DOHH2 (cell line): ENCODE results near the gene TRIM9.

ENCODE experiments used
- H3F3A ChIP-seq: fragments of 200-600 bp; sonication (generic), shearing (Covaris generic); 2 replicates; pipeline ENCODE4 v1.6.0; 2016; ENCODE audit warnings: antibody characterized with exemption, mild to moderate bottlenecking; ENCODE audit not compliant: control insufficient read depth, insufficient read depth
- H3K27ac ChIP-seq: fragments of 200-600 bp; sonication (generic); 2 replicates; pipeline ENCODE4 v1.5.1; 2014; ENCODE audit warnings: low read depth, mild to moderate bottlenecking, low read length, moderate library complexity
- H3K27me3 ChIP-seq: fragments of 200-600 bp; sonication (generic); 2 replicates; pipeline ENCODE4 v1.6.1; 2014; ENCODE audit warnings: mild to moderate bottlenecking, low read length, mixed read lengths; ENCODE audit not compliant: control insufficient read depth
- H3K36me3 ChIP-seq: fragments of 200-600 bp; sonication (generic); 2 replicates; pipeline ENCODE4 v1.6.1; 2014; ENCODE audit warnings: mild to moderate bottlenecking, low read length, moderate library complexity, mixed read lengths; ENCODE audit not compliant: control insufficient read depth
- H3K4me1 ChIP-seq: fragments of 200-600 bp; sonication (generic); 2 replicates; pipeline ENCODE4 v1.6.1; 2014; ENCODE audit warnings: mild to moderate bottlenecking, low read length, mixed read lengths; ENCODE audit not compliant: control insufficient read depth
- H3K4me2 ChIP-seq: fragments of 200-600 bp; sonication (generic); 2 replicates; pipeline ENCODE4 v1.6.0; 2014; ENCODE audit warnings: mild to moderate bottlenecking, low read length, moderate library complexity
- H3K4me3 ChIP-seq: fragments of 200-600 bp; sonication (generic); 2 replicates; pipeline ENCODE4 v1.5.1; 2014; ENCODE audit warnings: mild to moderate bottlenecking, low read length, mixed read lengths
- H3K79me2 ChIP-seq: fragments of 200-600 bp; sonication (generic); 2 replicates; pipeline ENCODE4 v1.6.1; 2014; ENCODE audit warnings: mild to moderate bottlenecking, low read length, mixed read lengths; ENCODE audit not compliant: control insufficient read depth
- H3K9me2 ChIP-seq: fragments of 200-600 bp; sonication (generic); replicated peaks from 2 replicates; pipeline ENCODE4 v1.6.1; 2014; ENCODE audit warnings: mild to moderate bottlenecking, low read length, mixed read lengths; ENCODE audit not compliant: control insufficient read depth
- H3K9me3 ChIP-seq: fragments of 200-600 bp; sonication (generic); 2 replicates; pipeline ENCODE4 v1.6.1; 2014; ENCODE audit warnings: antibody characterized with exemption, low read length, mixed read lengths; ENCODE audit not compliant: control insufficient read depth, insufficient read depth
- H4K20me1 ChIP-seq: fragments of 200-600 bp; sonication (generic); 2 replicates; pipeline ENCODE4 v1.6.0; 2014; ENCODE audit warnings: low read depth, mild to moderate bottlenecking, antibody characterized with exemption, low read length, moderate library complexity; ENCODE audit not compliant: control insufficient read depth, insufficient read depth
- EZH2phosphoT487 ChIP-seq: fragments of 200-600 bp; sonication (generic); IDR thresholded peaks from 2 replicates; pipeline ENCODE4 v1.6.1; 2017; ENCODE audit warnings: borderline replicate concordance, mild to moderate bottlenecking, antibody characterized with exemption, low read length, moderate library complexity, mixed read lengths
- TF ChIP-seq, protein P1 (sequence below): fragments of 200-600 bp; sonication (generic); IDR thresholded peaks from one replicate; pipeline ENCODE4 v1.5.1; 2014; ENCODE audit warnings: antibody characterized with exemption, mild to moderate bottlenecking, low read depth, low read length; ENCODE audit not compliant: poor library complexity, severe bottlenecking

The TRIM9 gene

DNA sequence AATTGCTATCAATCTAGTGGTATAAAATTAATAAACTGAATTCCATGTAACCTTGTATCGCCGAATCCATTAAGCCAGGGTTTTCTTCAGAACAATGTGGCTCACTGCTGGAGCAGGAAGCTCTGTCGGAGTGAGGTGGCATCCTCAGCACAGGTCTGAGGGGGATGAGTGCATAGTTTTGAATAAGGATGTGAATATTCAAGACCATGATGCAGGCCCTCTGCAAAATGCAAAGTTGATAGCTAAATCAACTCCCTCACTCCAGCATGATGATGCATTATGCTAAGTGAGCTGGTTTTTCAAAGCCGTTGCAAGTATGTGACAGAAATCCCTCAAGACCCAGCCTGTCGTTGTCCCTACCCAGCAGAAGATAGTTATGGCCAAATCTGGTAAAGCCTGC lies 53.0 kb downstream of the TRIM9 start:
- H3K27me3 ChIP-seq = no peaks in the 10 kb centered on the region
- H3K36me3 ChIP-seq = peaks cover 9% of the 10 kb centered on the region
- H3K27ac ChIP-seq = peak overlapping the region; percentile 80
- peaks cover 74% of the 10 kb centered on the region for H3K4me1 ChIP-seq
- H3K4me3 ChIP-seq = peak overlapping the region; percentile 68
- TF ChIP-seq EZH2phosphoT487 = no peak
- TF ChIP-seq, protein P1, sequence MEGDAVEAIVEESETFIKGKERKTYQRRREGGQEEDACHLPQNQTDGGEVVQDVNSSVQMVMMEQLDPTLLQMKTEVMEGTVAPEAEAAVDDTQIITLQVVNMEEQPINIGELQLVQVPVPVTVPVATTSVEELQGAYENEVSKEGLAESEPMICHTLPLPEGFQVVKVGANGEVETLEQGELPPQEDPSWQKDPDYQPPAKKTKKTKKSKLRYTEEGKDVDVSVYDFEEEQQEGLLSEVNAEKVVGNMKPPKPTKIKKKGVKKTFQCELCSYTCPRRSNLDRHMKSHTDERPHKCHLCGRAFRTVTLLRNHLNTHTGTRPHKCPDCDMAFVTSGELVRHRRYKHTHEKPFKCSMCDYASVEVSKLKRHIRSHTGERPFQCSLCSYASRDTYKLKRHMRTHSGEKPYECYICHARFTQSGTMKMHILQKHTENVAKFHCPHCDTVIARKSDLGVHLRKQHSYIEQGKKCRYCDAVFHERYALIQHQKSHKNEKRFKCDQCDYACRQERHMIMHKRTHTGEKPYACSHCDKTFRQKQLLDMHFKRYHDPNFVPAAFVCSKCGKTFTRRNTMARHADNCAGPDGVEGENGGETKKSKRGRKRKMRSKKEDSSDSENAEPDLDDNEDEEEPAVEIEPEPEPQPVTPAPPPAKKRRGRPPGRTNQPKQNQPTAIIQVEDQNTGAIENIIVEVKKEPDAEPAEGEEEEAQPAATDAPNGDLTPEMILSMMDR = no peak
- 0 out of 2 replicates have a peak, but pooled peaks cover 2% of the 10 kb centered on the region for H3F3A ChIP-seq
- peak overlapping the region; percentile 76 for H3K4me2 ChIP-seq
- H3K9me2 ChIP-seq = no peaks in the 10 kb centered on the region
- no peaks in the 10 kb centered on the region for H3K9me3 ChIP-seq
- H3K79me2 ChIP-seq = peaks cover 69% of the 10 kb centered on the region
- H4K20me1 ChIP-seq = no peaks in the 10 kb centered on the region

DNA sequence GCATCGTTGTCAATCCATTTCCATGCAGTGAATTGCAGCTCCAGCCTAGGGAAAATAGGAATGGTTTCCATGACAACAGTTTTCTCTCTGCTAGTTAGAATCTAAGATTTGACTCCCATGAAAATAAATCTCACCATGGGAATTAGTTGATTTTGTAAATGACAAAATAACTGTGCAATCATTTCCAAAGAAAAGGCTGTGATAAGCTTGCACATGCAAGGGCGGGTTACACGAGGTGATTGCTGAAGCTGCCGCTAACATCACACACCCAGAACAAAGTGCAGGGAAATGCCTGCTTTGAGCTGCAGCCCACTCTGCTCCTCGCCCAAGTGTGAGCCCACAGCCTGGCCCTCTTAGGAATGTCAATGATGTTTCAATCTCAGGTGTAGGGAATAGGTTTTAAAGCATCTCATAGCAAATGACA lies 53.8 kb downstream of the TRIM9 start:
- H3K4me1 ChIP-seq = peaks cover 74% of the 10 kb centered on the region
- H3K79me2 ChIP-seq = peaks cover 67% of the 10 kb centered on the region
- H3F3A ChIP-seq = 0 out of 2 replicates have a peak, but pooled peaks cover 2% of the 10 kb centered on the region
- peak overlapping the region; percentile 76 for H3K4me2 ChIP-seq
- no peaks in the 10 kb centered on the region for H3K9me3 ChIP-seq
- H4K20me1 ChIP-seq = no peaks in the 10 kb centered on the region
- H3K27me3 ChIP-seq = no peaks in the 10 kb centered on the region
- H3K9me2 ChIP-seq = no peaks in the 10 kb centered on the region
- peak overlapping the region; percentile 68 for H3K4me3 ChIP-seq
- TF ChIP-seq, protein P1 = no peak
- TF ChIP-seq EZH2phosphoT487 = no peak
- H3K27ac ChIP-seq = peak overlapping the region; percentile 80
- peaks cover 9% of the 10 kb centered on the region for H3K36me3 ChIP-seq

DNA sequence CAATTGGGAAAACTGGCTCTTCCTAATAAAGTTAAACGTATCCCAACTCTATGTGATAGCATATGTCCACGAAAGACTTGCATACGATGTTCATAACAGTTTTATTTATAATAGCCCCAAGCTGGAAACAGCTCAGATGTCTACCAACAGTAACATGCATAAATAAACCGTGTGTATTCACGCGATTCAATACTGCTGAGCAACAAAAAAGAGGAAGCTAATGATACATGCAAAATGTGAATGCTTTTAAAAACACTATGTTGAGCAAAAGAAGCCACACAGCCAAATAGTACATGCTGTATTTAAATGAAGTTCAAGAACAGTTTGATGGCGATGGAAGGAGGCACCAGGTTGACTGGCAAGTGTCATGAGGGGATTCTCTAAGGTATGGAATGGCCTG lies 55.7 kb downstream of the TRIM9 start:
- H3K79me2 ChIP-seq = peaks cover 62% of the 10 kb centered on the region
- H3K9me3 ChIP-seq = no peaks in the 10 kb centered on the region
- no peaks in the 10 kb centered on the region for H3K27me3 ChIP-seq
- H3K9me2 ChIP-seq = no peaks in the 10 kb centered on the region
- TF ChIP-seq, protein P1 = no peak
- TF ChIP-seq EZH2phosphoT487 = no peak
- no peaks in the 10 kb centered on the region for H4K20me1 ChIP-seq
- H3K4me2 ChIP-seq = peak overlapping the region; percentile 76
- peak overlapping the region; percentile 61 for H3K4me3 ChIP-seq
- H3K4me1 ChIP-seq = peaks cover 61% of the 10 kb centered on the region
- 0 out of 2 replicates have a peak, but pooled peaks cover 2% of the 10 kb centered on the region for H3F3A ChIP-seq
- H3K36me3 ChIP-seq = peaks cover 7% of the 10 kb centered on the region; the same call in 1 of the 2 replicates
- H3K27ac ChIP-seq = peak overlapping the region; percentile 80
